ENCODE measurements around the gene NOXO1.
A peak's percentile ranks its signal among the peaks of the same experiment; 100 is the strongest.
"Not testable (repeated sequence)": the region's sequence is repeated elsewhere in the genome, so short reads cannot be mapped to it uniquely, and the experiment has no call there.

NOXO1 gene

GRCh38 chr16:2011726-2012125 is 30.5 kb upstream of the NOXO1 start:
- not testable (repeated sequence) for DNase-seq (ENCODE audit: low read depth in 3 of 3, low spot score in 1 of 3)

GRCh38 chr16:2009791-2010510 is 28.7 kb upstream of the NOXO1 start, which contains the start of gene ZNF598:
ZNF598 (minus strand) TSS chr16:2009821.
- DNase-seq (ENCODE audit: low read depth in 3 of 3, low spot score in 1 of 3): peak; percentile 22 to 74 (median 52)

GRCh38 chr16:2009164-2009711 is 28.0 kb upstream of the NOXO1 start:
- DNase-seq (ENCODE audit: low read depth in 3 of 3, low spot score in 1 of 3): no peak

- DNase-seq (ENCODE audit: low read depth in 3 of 3, low spot score in 1 of 3): no peak
Measured at GRCh38 chr16:2008631-2009163, 27.4 kb upstream of the NOXO1 start.

- no peak for DNase-seq (ENCODE audit: low read depth in 3 of 3, low spot score in 1 of 3)
Measured at GRCh38 chr16:2008009-2008526, 26.8 kb upstream of the NOXO1 start.

GRCh38 chr16:2007081-2007836 is 26.0 kb upstream of the NOXO1 start:
- no peak for DNase-seq (ENCODE audit: low read depth in 3 of 3, low spot score in 1 of 3)

GRCh38 chr16:2006317-2006716 is 25.0 kb upstream of the NOXO1 start:
- no peak for DNase-seq (ENCODE audit: low read depth in 3 of 3, low spot score in 1 of 3)

GRCh38 chr16:2005646-2006045 is 24.4 kb upstream of the NOXO1 start:
- no peak for DNase-seq (ENCODE audit: low read depth in 3 of 3, low spot score in 1 of 3)

- DNase-seq (ENCODE audit: low read depth in 3 of 3, low spot score in 1 of 3): no peak
Measured at GRCh38 chr16:2004795-2005517, 23.7 kb upstream of the NOXO1 start.

- DNase-seq (ENCODE audit: low read depth in 3 of 3, low spot score in 1 of 3): peak; percentile 69 to 81 (median 72)
Measured at GRCh38 chr16:2003827-2004641, 22.8 kb upstream of the NOXO1 start.

GRCh38 chr16:2003231-2003826 is 22.1 kb upstream of the NOXO1 start:
- DNase-seq (ENCODE audit: low read depth in 3 of 3, low spot score in 1 of 3): no peak

GRCh38 chr16:2002406-2003230 is 21.3 kb upstream of the NOXO1 start:
- no peak for DNase-seq (ENCODE audit: low read depth in 3 of 3, low spot score in 1 of 3)

GRCh38 chr16:2001456-2002355 is 20.4 kb upstream of the NOXO1 start:
- DNase-seq (ENCODE audit: low read depth in 3 of 3, low spot score in 1 of 3): no peak

GRCh38 chr16:2001035-2001434 is 19.8 kb upstream of the NOXO1 start:
- no peak for DNase-seq (ENCODE audit: low read depth in 3 of 3, low spot score in 1 of 3)

GRCh38 chr16:1999866-2000514 is 18.7 kb upstream of the NOXO1 start:
- DNase-seq (ENCODE audit: low read depth in 3 of 3, low spot score in 1 of 3): no peak

- DNase-seq (ENCODE audit: low read depth in 3 of 3, low spot score in 1 of 3): no peak
Measured at GRCh38 chr16:1998852-1999801, 17.9 kb upstream of the NOXO1 start.

Data from stimulated activated CD4-positive, alpha-beta T cell treated with anti-CD3 and anti-CD28 coated beads, TNF-alpha, amount 100 ng/mL, for 1 hour (primary cell).